Stimulated activated CD4-positive, alpha-beta T cell treated with anti-CD3 and anti-CD28 coated beads, Interleukin-15, amount 100 ng/mL, for 24 hours (primary cell): Measurements from ENCODE around the gene PABPC4L.
"Not testable (repeated sequence)": the region's sequence is repeated elsewhere in the genome, so short reads cannot be mapped to it uniquely, and the experiment has no call there.

Experiments used
- DNase-seq: peaks from one replicate; pipeline ENCODE4 v3.0.0-alpha.2; 2020

The PABPC4L gene

DNA sequence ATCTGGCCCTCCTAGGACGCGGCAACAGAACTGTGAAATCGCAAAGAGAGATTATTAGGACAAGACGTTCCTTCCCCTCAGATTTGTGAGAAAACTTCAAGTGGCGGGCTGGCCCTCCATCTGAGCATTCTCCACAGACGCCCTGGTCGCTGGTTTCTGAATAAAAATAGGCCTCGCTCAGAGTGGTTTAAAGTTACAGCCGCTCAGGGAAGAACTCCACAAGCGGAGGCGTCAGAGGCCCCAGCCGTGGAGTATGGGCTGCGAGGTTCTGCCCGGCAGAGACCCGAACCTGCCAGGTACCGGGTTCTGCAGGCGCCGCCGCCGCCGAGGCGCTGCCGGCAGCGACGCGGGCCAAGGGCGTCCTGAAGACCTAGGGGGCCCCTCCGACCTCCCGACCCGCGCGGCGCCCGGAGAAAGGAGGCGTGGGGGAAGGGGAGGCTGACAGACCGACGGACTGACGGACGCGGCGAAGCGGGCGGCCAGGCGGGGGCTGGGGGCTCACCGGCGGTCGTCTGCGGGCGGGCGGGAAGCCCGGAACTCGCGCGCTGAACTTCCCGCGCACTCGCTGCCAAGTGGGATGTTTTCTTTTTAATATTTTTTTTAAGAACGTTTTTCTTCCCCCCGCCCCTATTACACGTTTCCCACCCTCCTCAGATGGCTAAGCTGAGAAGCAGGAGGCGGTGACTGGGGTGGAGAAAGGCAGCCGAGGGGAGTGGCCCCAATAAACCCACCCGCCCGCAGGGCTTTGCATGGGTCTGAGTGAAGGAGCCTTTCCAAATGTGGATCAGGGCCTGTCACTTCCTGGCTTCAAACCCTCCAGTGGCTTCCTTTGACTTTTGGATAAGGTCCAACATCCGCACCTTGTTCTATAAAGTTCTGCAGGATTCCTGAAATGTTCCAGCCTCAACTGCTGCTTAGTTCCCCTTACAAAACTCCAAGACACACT, at the start of gene PABPC4L:
Gene PABPC4L (minus strand): TSS at position 574 of the 946 bp plus-strand sequence. CDS start 770 bp downstream, outside the sequence.
- no peak for DNase-seq

- DNase-seq: no peak
These were observed 49.7 kb upstream of the PABPC4L start for GRCh38 chr4:134251322-134251721.

DNA sequence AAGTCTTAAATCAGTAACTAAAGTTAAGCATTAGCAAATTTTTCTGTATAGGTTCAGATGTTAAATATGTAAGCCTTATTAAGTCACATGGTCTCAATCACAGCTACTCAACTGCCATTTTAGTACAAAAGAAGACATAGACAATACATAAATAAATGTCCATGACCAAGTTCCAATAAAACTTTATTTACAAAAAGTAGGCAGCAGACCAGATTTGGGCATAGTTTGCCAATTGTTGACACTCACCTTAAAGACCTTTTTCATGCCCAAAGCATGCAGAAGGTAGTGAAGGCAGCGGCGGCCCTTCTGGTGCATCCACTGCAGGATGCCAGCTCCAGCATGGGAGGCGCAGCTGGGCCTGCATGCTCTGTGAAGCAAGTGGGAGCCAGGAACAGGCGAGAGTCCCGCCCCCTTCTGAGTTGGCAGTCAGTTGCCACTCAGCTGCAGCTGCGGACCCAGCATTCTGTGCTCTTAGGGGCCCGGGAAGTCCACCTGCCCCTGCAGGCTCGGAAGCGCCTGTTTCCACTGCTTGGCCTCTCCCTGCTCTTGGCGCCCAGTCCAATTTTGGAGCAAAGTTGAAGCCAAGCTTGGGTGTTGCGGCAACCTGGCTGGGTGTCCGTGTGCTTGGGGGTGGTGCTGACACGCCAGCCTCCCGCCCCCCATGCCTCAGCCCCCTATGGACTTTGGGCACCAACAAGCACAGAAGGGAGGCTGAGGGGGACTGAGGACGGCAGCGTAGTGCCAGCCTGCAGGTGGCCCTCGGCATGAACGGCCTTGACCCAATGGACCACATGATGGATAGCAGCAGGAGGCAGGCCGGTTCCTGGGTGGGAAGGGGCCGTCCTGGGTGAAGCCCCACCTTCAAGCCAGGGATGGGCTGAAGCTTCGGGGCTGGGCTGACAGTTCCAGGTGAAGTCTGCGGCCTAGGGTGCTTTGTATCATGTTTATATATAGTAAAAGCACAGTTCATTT, 42.4 kb upstream of the PABPC4L start:
- no peak for DNase-seq

DNA sequence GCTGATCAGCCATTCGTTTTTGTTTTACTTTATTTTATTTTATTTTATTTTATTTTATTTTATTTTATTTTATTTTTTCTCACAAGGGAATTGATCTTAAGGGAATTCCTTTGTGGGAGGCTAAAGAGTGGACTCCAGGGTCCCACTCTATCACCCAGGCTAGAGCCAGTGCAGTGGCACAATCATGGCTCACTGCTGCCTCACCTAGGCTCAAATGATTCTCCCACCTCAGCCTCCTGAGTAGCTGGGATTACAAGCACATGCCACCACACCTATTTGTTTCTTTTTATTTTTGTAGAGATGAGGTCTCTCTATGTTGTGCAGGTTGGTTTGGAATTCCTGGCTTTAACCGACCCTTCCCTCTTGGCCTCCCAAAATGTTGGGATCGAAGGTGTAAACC, 17.5 kb upstream of the PABPC4L start:
- DNase-seq: no peak

- DNase-seq: no peak
These were observed 14.8 kb upstream of the PABPC4L start for GRCh38 chr4:134216411-134216810.

DNA sequence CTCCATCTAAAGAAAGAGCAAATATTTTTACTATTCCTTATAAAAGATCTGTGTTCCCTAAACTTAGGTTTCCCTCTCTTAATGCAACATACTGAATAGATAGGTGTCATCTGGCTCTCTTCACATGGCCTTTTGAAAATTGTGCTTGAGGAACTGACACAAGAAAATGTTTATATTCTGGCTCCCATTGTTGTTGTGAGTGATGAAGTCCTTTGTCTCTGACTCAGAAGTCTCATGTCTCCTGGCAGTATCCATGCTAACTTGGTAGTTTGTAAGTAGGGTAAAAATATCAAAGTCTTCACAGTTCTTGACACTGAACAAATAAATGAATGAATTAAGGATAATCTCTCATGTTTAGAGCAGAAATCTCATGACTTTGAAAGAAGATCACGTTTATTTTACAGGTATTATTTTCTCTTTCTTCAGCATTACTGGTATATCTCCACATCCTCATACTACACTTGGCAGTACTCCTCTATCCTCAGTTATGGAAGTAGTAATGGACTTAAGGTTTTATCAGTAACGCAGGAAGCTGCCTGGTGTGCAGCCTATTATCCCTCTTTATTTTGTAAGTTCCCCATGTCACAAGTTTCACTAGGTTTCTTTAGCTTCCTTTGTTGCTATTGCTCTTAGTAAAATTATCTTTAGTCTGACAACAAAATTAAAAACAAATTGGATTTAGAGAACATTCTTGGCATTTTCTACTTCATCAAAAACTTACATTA, 14.2 kb upstream of the PABPC4L start:
- no peak for DNase-seq

DNA sequence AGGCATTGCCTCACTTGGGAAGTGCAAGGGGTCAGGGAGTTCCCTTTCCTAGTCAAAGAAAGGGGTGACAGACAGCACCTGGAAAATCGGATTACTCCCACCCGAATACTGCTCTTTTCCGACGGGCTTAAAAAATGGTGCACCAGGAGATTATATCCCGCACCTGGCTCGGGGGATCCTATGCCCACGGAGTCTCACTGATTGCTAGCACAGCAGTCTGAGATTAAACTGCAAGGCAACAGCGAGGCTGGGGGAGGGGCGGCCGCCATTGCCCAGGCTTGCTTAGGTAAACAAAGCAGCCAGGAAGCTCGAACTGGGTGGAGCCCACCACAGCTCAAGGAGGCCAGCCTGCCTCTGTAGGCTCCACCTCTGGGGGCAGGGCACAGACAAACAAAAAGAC, 6.4 kb upstream of the PABPC4L start:
- DNase-seq: not testable (repeated sequence)

GRCh38 chr4:134202166-134202956, 772 bp upstream of the PABPC4L start:
- DNase-seq: no peak

DNA sequence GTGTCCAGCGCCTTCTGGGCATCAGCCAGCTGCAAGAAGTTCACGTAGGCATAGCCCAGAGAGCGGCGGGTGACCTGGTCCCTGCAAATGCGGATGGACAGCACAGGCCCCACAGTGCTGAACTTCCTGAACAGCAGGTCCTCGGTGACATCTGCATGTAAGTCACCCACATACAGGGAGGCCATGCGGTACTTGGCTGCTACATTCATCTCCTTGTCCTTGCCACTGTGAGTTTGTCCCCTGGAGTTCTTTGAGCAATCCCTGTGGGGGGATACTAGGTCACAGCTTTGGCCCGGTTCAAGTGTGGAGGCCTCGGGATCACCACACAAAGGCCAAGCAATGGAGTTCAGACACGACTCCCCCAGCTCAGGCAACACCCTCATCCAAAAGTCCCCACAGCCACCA, 776 bp downstream of the PABPC4L start:
- DNase-seq: no peak

- no peak for DNase-seq
These were observed 11.6 kb downstream of the PABPC4L start for GRCh38 chr4:134189949-134190348.

- DNase-seq: no peak
These were observed 12.1 kb downstream of the PABPC4L start for GRCh38 chr4:134189480-134189879.

- no peak for DNase-seq
These were observed 22.9 kb downstream of the PABPC4L start for GRCh38 chr4:134178706-134179105.

DNA sequence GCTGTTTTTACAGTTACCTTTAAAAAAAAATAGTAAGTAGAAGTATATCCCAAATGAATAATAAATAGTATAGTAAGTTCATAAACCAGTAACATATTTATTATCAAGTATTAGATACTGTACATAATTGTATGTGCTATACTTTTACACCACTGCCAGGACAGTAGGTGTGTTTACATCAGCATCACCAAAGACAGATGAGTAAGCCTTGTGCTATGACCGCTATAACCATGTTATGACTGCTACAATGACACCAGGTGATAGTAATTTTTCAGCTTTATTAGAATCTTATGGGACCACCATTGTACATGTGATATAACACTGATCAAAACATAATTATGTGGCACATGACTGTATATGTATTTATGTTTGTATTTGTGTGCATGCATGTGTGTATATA, 27.3 kb downstream of the PABPC4L start:
- no peak for DNase-seq

DNA sequence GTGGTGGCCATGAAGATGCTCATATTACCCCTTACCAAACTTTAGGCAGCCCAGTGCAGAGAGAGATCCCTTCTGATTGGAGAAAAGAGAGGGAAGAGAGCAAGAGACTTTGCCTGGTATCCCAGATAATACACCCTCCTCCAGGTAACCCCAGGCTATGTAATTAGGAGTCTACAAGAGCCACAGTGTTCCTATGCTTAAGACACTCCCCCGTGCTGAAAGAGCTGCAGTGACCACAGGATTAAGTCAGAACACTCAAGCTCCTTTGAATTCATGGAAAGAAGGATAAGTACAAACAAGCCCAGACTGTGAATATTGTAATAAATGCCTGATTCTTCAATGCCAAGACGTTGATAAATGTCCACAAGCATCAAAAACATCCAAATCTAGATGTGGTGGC, 41.4 kb downstream of the PABPC4L start:
- DNase-seq: no peak

GRCh38 chr4:134154097-134154496, 47.5 kb downstream of the PABPC4L start:
- DNase-seq: no peak

DNA sequence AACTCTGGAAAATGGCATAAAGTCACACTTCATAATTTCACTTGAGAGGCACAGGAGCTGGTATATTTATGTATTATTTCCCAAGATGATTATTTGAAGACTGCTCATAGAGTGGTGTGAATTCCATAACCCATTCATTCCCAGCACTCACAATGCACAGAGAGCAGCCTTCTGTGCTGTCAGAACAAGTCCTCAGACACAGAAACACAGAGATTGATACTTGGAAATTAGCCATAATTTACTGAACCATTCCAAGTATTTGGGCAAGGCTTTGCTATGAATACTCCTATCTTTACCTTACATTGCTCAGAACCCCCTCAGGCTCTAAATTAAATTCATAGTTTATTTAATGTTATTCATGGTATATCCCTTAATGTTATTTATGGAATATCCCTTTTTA, 53.6 kb downstream of the PABPC4L start:
- DNase-seq: no peak
